Kasumi-1 (cell line): ENCODE data around the gene AGR2.
"Not testable (repeated sequence)": the region's sequence is repeated elsewhere in the genome, so short reads cannot be mapped to it uniquely, and the experiment has no call there.

Source experiments
- DNase-seq, 2 experiments: peaks; one replicate each; lab custom pipeline; 2025; lab: John Stamatoyannopoulos, UW

Gene AGR2

GRCh38 chr7:16804674-16805439 lies at the start of gene AGR2:
AGR2 (minus strand) TSS chr7:16804999; CDS start chr7:16801796, 3,203 bp downstream.
- DNase-seq, result no peak

GRCh38 chr7:16853189-16853588 lies 48.4 kb upstream of the AGR2 start:
- DNase-seq, result not testable (repeated sequence)

- DNase-seq, result peak; percentile 31 to 47
Observed at GRCh38 chr7:16851829-16852228, 47.0 kb upstream of the AGR2 start.

DNA sequence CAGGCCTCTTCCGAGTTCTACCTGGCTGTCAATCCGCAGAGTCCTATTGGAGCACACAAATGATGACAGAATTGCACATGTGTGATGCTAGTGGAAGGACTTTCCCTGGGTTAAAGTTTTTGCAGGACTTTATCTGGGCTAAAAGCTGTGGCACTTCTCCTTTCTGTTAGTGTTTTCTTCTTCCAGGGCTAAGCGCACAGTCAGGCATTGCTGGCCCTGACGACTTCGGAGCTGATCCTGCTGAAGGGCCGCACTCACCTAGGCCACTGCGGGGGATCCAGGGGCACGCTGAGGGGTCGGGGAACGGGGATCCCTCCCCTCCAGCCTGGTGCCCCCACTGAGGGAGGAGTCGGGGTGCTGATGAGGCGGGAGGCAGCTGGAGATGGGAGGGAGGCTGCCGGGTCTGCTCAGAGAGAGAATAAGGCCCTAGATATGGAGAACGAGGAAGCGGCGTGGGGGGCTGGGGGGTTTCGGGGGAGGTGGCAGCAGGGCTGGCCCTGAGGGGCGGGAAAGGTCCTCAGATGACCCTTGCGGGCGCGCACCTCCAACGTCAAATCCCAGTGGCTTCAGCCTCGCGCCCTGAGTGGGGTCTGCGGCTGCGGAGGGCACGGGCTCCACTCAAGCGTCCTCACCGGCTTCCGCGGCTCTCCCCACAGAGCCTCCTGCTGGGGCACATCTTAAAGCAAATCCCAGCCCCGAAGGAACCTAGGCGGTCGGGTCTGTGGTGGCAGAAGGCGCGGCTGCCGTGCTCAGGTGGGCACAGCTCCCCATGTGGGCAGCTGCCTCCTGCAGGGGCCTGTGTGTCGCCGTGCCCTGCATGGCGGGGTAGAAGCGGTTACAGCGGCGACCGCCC lies 46.0 kb upstream of the AGR2 start:
- DNase-seq, result no peak

DNA sequence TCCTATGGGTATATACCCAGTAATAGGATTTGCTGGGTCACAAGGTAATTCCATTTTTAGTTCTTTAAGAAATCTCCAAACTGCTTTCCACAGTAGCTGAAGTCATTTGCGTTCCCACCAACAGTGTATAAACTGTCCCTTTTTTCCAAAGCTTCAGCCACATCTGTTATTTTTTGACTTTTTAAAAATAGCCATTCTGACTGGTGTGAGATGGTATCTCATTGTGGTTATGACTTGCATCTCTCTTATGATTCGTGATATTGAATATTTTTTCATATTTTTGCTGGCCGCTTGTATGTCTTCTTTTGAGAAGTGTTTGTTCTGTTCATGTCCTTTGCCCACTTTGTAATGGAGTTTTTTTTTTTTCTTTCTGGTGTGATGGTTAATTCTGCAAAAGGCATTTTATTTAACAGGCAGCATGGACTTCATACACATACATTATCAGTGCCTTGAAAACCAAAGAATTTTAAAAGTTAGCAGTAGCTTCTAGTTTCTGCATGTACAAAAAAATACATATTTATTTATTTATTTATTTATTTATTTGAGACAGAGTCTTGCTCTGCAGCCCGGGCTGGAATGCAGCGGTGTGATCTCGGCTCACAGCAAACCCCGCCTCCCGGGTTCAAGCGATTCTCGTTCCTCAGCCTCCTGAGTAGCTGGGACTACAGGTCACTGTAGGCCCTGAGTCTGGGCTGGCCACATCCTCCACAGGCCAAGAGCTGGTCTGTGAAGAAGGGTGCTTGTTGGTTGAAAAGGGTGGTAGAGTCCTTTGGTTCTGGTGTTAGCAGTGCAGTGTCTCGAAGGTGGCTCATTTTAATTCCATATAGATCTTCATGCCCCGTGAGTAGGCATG lies 44.7 kb upstream of the AGR2 start:
- no peak for DNase-seq

- DNase-seq, result no peak
Observed at GRCh38 chr7:16847381-16847860, 42.6 kb upstream of the AGR2 start.

GRCh38 chr7:16846601-16847165 lies 41.9 kb upstream of the AGR2 start:
- no peak for DNase-seq

DNA sequence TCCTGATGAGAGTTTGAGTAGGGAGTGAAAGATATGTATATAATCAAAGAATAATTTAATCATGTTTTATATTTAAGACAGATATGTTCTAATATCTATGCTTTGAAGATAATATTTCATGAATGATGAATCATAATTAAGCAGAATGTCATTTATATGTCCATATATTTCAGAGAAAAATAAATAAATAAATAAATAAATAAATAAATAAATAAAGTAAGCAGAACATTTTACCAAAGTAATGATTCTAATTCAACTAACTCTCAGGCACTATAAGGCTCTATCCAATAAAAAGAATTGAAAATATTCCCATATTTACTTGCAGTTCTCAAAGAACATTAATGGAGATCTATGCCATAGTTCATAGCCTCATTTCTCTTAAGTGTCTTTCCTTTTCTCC lies 40.9 kb upstream of the AGR2 start:
- DNase-seq, result no peak

DNA sequence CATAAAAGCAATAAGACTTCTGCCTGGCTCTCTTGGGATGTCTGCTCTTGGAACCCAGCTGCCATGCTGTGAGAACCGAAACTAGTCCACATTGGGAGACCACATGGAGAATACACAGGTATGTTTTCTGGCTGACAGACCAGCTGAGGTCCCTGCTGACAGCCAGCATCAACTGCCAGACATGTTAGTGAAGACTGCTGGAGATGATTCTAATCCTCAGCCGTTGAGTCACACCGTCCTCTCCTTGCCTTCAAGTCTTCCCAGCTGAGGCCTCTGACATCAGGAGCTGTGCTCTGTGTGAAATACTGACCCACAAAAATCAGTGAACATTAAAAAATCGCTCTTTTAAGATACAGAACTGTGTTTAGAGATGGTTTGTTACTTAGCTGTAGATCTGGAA lies 36.9 kb upstream of the AGR2 start:
- DNase-seq, result no peak

DNA sequence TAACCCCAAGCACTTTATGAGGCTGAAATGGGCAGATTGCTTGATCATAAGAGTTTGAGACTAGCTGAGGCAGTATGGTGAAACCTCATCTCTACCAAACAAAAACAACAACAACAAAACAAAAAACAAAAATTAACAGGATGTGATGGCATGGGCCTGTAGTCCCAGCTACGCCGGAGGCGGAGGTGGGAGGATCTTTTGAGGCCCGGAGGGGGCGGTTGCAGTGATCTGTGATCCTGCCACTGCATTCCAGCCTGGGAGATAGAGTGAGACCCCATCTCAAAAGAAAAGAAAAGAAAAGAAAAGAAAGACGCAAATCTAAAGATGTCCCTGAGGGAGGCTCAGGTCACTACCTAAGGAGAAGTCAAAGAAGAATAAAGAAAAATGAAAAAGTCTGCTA lies 35.3 kb upstream of the AGR2 start:
- DNase-seq, result no peak

DNA sequence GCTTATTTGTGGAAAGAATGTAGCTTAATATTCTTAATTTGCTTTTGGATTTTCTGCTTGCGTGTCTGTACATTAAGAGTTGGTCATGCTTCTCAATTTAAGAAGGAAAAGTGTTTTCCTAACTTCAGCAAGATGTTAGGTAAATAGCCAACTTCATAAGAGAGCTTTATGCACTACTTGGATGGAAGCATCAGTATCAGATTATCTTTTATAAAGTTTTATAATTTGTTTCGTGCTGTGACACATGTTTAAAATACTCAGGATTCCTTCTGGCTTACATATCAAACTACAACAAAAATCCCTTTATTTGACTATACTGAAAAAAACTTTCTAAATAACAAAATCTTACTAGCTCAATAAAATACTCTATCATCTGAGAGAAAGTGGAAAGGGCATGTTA lies 34.8 kb upstream of the AGR2 start:
- DNase-seq, result no peak

GRCh38 chr7:16838891-16839290 lies 34.1 kb upstream of the AGR2 start:
- no peak for DNase-seq

DNA sequence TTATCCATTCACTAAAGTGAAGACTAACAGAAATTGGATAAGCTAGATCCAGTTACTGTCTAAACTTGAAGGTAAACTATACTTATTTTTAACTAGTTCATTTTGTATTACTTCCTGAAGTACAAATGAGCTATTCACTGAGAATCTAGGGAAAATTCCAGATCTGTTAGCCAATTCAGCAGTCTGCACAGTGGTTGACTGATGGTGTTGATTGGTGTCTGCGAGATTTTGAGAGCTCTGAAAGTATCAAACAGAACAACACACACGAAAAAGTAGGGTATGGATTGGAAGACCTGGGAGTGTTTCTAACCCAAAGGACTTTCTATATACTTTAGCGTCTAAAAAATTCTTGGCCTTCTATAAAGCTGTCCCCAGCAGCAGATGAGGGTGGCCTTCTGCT lies 33.6 kb upstream of the AGR2 start:
- DNase-seq, result no peak

GRCh38 chr7:16836481-16836880 lies 31.7 kb upstream of the AGR2 start:
- DNase-seq, result no peak

DNA sequence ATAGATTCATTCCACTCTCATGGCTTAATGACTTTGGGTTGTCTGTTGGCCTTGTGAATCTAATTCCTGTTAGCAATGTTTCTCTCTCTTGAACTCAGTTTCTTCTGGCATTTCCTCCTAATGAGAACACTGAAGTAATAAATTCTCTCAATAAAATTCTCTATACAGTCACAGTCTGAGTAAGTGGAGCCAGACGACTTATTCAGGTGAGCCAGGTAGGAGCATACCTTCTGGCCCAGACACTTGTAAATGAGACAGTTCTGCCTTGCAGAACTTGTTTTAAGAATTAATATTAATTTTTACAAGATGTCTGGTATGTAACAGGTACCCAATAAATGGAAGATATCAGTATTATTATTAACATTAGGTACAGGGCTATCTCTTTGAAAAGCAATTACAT lies 28.6 kb upstream of the AGR2 start:
- DNase-seq, result no peak

GRCh38 chr7:16826060-16826459 lies 21.3 kb upstream of the AGR2 start:
- DNase-seq, result no peak

DNA sequence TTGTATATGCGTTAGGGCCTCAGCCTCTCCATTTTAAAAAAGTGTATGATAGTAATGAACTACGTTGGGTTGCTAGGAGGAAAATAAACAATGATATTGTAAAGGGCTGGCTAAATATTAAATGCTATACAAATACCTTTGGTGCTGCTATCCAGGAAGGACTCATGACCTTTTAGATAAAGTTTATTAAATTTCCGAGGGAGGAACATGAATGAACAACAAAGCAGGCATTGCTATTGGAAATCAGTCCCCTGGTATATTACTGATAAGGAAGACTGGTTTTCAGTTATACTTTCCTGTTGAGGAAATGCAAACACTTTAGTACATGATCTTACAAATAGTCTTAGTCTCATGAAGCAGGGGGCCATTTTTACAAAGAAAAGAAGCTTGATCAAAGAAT lies 17.2 kb upstream of the AGR2 start:
- DNase-seq, result no peak

DNA sequence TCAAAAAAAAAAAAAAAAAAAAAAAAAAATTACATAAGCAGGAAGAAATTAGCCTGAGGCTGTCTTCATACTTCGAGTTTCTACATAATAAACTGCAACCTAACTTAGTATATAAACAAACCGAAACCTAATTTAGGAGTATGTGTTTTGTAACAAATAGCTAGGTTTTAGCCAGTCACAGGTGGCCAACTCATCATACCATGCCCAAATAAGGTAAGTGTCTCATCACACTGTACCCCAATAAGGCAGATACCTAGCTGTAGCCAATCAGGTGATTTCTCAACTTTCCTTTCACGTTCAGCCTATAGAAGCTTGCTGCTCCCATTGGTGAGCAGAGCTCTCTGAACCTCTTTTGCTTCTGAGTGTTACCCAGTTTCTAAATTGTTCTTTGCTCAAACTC lies 13.9 kb upstream of the AGR2 start:
- no peak for DNase-seq

GRCh38 chr7:16817536-16817935 lies 12.7 kb upstream of the AGR2 start:
- no peak for DNase-seq

DNA sequence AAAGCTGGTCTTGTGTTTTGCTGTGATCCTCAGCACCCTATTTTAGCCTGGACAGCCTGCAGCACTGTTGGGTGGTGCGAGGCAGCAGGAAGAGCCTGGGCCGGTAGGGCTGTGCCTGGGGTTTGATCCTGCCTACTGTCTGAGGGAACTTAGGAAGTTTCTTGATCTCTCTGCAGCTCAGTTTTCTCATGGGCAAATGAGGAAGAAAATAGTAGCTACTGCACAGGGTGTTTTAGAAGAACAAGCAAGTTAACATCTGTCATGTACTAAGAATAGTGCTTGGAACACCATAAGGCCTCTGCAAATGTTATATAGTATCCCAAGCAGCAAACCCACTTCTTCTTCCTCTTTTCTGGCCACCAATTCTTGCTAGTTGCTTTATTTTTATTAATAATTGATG lies 12.0 kb upstream of the AGR2 start:
- peak; percentile 75 to 82 for DNase-seq

DNA sequence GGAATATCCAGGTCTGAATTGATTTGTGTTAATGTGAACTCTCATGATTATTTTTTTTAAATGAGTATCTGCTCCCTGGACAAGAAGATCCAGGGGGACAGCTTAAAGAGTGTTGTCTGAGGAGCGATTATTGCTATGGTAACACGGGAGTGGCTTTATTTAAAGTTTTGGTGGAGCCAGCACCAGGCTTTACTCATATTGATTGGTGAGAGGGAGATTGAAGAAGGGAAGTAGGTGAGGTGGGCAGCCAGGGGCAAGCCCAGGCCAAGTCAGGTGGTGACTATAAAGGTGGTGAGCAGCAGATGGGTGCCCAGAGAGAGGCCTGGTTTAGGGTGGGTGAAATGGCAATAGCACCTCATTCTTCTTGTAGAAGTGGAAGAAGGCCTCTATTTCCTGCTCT lies 10.2 kb upstream of the AGR2 start:
- no peak for DNase-seq

DNA sequence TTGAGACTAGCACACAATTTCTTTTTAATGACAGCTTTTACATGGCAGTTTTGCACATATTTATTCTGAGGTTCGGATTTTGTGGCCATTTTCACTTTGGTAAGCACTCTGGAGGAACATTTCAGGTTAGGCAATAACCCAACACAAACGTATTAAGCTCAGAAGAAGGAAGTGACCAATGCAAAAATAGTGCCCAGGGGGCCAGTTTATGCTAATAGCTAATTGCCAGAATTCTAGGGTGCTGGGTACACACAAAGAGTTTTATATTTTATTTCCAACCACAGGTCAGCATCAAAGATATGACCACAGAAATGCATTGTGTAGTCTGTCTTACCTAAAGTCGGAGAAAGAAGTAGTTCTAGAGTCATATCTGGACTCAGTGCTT lies 8.4 kb upstream of the AGR2 start:
- DNase-seq, result no peak
